ENCODE data around the gene SLC22A23.

Gene SLC22A23

DNA sequence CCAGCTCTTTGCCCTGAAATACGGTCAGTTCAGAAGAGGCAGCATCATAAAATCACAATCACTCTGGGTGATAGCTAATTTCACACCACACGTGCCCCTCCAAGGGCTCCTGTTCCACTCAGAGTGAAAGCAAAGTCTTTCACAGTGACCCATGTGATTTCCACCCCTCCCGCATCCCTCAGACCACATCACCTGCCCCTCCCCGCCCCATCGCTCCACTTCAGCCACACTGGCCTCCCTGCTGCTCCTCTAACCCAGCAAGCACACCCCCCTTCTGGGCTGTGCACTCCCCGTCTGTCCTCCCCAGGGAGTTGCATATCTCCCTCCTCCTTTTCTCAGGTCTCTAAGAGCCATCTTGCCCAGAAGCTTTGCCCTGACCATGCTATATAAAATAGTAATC lies 123.6 kb downstream of the SLC22A23 start:
- DNase-seq (ENCODE audit: low read depth): no peak
- TF ChIP-seq, protein P1, sequence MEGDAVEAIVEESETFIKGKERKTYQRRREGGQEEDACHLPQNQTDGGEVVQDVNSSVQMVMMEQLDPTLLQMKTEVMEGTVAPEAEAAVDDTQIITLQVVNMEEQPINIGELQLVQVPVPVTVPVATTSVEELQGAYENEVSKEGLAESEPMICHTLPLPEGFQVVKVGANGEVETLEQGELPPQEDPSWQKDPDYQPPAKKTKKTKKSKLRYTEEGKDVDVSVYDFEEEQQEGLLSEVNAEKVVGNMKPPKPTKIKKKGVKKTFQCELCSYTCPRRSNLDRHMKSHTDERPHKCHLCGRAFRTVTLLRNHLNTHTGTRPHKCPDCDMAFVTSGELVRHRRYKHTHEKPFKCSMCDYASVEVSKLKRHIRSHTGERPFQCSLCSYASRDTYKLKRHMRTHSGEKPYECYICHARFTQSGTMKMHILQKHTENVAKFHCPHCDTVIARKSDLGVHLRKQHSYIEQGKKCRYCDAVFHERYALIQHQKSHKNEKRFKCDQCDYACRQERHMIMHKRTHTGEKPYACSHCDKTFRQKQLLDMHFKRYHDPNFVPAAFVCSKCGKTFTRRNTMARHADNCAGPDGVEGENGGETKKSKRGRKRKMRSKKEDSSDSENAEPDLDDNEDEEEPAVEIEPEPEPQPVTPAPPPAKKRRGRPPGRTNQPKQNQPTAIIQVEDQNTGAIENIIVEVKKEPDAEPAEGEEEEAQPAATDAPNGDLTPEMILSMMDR (IDR thresholded peaks at IDR 0.05; ENCODE audit: control insufficient read depth, extremely low read depth, insufficient read depth): no peak
- H3K4me3 ChIP-seq (ENCODE audit: low read depth, low read length): no peak overlapping the region

DNA sequence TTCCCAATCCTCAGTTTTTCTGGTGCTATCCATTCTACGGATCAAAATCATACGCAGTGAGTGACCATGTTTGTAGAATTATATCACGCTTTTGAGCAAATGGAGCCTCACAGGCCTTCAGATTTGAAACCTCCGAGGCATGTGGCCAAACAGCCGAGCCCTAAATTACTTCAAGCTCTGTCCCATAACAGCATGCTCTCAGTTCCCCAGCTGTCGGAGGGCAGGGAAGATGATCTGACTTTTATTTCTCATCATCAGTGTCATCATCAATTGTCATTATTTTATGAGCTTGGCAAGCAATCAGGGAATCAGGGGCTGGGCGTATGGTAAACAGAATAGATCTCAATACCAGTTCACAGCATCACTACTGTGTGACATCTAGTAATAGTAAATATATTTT lies 124.9 kb downstream of the SLC22A23 start:
- H3K4me3 ChIP-seq (ENCODE audit: low read depth, low read length): no peak overlapping the region
- no peak for DNase-seq (ENCODE audit: low read depth)
- TF ChIP-seq, protein P1 (IDR thresholded peaks at IDR 0.05; ENCODE audit: control insufficient read depth, extremely low read depth, insufficient read depth): no peak

DNA sequence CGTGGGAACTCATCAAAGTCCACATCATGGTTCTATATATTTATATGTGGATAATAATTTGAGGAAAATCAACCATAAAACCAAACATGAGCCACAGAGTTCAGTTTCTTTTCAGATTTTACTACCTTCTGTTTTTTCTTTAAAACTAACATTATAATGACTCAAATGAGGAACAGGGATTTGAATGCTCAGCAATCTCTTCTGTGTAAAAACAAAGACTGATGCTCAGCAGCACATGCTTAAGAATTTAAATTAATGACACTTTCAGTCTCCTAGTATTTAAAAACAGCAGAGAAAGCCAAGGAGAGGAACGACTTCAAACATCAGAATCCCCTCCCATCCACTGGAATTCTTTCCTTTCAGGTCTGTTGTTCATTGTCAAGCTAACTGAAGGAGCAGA lies 125.4 kb downstream of the SLC22A23 start:
- TF ChIP-seq, protein P1 (IDR thresholded peaks at IDR 0.05; ENCODE audit: control insufficient read depth, extremely low read depth, insufficient read depth): no peak
- no peak for DNase-seq (ENCODE audit: low read depth)
- no peak overlapping the region for H3K4me3 ChIP-seq (ENCODE audit: low read depth, low read length)

DNA sequence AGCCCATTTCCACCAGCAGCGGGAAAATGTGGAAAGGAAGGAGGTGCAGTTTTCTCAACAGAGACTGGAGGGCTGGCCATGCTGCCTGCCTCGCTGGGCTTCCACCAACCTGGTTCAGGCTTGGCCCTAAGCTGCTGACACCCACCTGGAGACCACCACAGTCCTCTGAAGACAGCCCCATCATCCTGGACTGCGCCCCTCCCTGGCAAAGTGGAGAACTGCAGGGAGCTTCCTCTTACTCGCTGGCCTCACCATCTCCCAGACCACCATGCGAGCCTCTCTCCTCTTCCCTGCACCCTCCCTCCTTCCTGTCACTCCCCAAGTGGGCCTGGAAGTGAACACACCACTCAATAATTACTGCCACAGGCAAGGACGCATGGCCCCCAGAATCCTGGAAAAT lies 126.7 kb downstream of the SLC22A23 start:
- TF ChIP-seq, protein P1 (IDR thresholded peaks at IDR 0.05; ENCODE audit: control insufficient read depth, extremely low read depth, insufficient read depth): no peak
- no peak overlapping the region for H3K4me3 ChIP-seq (ENCODE audit: low read depth, low read length)
- no peak for DNase-seq (ENCODE audit: low read depth)

DNA sequence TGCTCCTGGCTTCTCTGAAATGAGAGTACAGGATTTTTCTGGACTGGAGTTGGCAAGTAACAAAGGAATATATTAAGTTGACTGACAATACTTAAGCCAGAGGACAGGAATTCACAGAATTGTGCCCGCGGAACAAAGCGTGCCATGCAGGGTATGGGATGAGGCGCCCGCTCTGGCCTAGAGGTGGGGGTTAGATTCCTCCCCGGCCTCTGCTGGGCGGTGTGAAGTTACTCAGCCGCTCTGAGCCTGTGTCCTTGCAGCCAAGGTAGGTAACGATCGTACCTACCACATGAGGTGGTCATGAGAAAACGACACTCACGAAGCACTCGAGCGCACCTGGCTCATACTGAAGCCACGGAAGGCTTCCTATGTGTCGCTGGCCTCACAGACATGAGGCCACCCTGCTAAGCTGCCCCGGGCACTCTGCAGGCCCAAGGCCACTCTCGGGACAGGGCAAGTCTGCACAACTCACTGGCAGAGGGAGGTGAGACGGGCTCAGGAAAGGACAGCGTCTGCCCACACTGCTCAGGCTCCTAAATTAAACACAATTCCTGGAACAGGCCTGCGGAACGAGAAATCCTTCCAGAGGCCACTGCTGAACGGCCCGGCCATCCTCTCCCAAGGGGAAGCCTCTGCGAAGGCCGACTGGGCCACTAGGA lies 127.3 kb downstream of the SLC22A23 start:
- TF ChIP-seq, protein P1 (IDR thresholded peaks at IDR 0.05; ENCODE audit: control insufficient read depth, extremely low read depth, insufficient read depth): no peak
- no peak overlapping the region for H3K4me3 ChIP-seq (ENCODE audit: low read depth, low read length)
- no peak for DNase-seq (ENCODE audit: low read depth)

DNA sequence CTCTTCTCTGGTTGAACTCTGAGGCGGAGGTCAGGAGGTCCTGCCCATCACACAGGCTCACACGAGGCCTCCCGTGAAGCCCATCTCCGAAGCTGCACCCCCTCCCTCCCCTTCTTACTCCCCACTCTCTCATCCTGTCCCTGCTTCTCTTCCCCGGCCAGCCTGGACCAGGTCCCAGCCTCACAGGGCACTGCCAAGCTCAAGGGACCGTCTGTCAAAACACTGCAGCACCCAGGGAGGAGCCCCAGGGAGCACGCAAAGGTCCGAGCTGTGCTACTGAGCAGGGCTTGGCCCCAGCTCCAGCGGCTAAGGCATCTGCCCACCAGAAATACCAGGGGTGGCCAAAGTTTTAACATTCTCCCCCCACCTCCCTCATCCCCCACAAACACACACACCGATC lies 128.1 kb downstream of the SLC22A23 start:
- no peak for DNase-seq (ENCODE audit: low read depth)
- TF ChIP-seq, protein P1 (IDR thresholded peaks at IDR 0.05; ENCODE audit: control insufficient read depth, extremely low read depth, insufficient read depth): no peak
- no peak overlapping the region for H3K4me3 ChIP-seq (ENCODE audit: low read depth, low read length)

DNA sequence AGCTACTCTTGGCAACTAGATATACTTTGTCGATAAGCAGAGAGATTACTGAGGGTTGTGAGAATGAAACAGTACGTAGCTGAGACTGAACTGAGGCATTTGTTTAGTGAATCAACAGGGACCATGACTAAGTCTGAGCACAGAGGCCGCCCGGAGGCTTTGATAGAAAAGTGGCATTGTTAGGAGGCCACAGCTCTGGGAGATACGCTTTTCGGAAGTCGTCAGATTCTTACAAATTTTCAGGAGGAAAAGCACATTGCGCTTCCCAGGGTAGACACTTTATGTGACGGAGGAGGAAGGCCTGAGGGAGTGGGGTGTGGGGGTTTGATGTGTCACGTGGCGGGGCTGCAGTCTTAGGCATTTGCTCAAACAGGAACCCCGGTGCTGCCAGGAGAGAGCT lies 128.7 kb downstream of the SLC22A23 start:
- no peak overlapping the region for H3K4me3 ChIP-seq (ENCODE audit: low read depth, low read length)
- DNase-seq (ENCODE audit: low read depth): no peak
- TF ChIP-seq, protein P1 (IDR thresholded peaks at IDR 0.05; ENCODE audit: control insufficient read depth, extremely low read depth, insufficient read depth): no peak
